Stomach (tissue), 9 donors: ENCODE results near the gene PARD3. TPM values are rescaled to one million over a fixed set of nuclear protein-coding genes. Genes with fewer than 3 reads are reported as not detected.

Source experiments
- DNase-seq, 2 donors: peaks; one replicate each; pipeline versions ENCODE4 v3.0.0 to v3.0.0-alpha.2; 2013 to 2019
- H3K27ac ChIP-seq, 5 donors: fragments of 200-600 bp in 4 of 5; sonication (generic) in 4 of 5; one replicate each; pipeline ENCODE4 v1.5.1; 2013 to 2019; ENCODE audit warnings: mild to moderate bottlenecking in 1 of 5, moderate library complexity in 1 of 5
- H3K27me3 ChIP-seq, 3 donors: fragments of 200-600 bp; sonication (generic); one replicate each; pipeline ENCODE4 v1.5.1; 2017 to 2019; ENCODE audit warnings: mixed run types in 1 of 3
- H3K36me3 ChIP-seq, 4 donors: fragments of 200-600 bp; sonication (generic); 1 replicate in 3 of 4; 2 replicates in 1 of 4; pipeline ENCODE4 v1.5.1; 2016 to 2019
- H3K4me1 ChIP-seq, 4 donors: fragments of 200-600 bp; sonication (generic); one replicate each; pipeline ENCODE4 v1.5.1; 2016 to 2019
- H3K4me3 ChIP-seq, 4 donors: fragments of 200-600 bp; sonication (generic) in 3 of 4; one replicate each; pipeline ENCODE4 v1.5.1; 2016 to 2019; ENCODE audit warnings: mild to moderate bottlenecking in 1 of 4
- H3K9me3 ChIP-seq, 4 donors: fragments of 200-600 bp; sonication (generic); one replicate each; pipeline ENCODE4 v1.5.1; 2016 to 2019
- EP300 ChIP-seq: sonication (generic); formaldehyde crosslinking; IDR thresholded peaks from one replicate; pipeline ENCODE4 v1.6.1; 2017; ENCODE audit warnings: antibody characterized with exemption
- POLR2A ChIP-seq, 4 donors: fragments of 450-650 bp; IDR thresholded peaks; one replicate each; pipeline ENCODE4 v1.6.1; 2016; ENCODE audit warnings: antibody characterized with exemption in 4 of 4, control low read depth in 2 of 4, mild to moderate bottlenecking in 1 of 4, moderate library complexity in 1 of 4
- POLR2AphosphoS5 ChIP-seq, 3 donors: sonication (generic); formaldehyde crosslinking; IDR thresholded peaks; one replicate each; pipeline ENCODE4 v1.6.1; 2016; ENCODE audit warnings: antibody characterized with exemption in 3 of 3
- WGBS, 5 donors: extraction: QIAGEN DNeasy Blood & Tissue Kit in 3 of 5; methylation state at CpG; one replicate each; pipeline versions ENCODE4 v1.1.5 to v1.1.7; 2013 to 2018; 5-methylcytosine and 5-hydroxymethylcytosine counted together
- intact Hi-C: fragments of 100-400 bp; cut with DNase I; formaldehyde crosslinking; loops from one replicate; pipeline ENCODE4 v1.15.1; 2023; ENCODE audit warnings: low total_unique reads
- polyA plus RNA-seq, 3 donors: library from polyadenylated mRNA; stranded (reverse); fragments of 200-250 nt; gene quantifications; one replicate each; pipeline ENCODE4 v1.2.3, GENCODE V29; 2013
- total RNA-seq, 5 donors: library from RNA; depleted of rRNA; stranded (reverse); fragments of >200 nt; gene quantifications; one replicate each; pipeline versions ENCODE4 v1.1.0 to v1.2.3, GENCODE V29; 2014 to 2016
- TF ChIP-seq, protein P1 (sequence below), 7 experiments: fragments of 450-650 bp in 4 of 7; fragments of 200-600 bp in 3 of 7; sonication (generic) in 3 of 7; IDR thresholded peaks; one replicate each; pipeline ENCODE4 v1.5.1; 2016 to 2019; ENCODE audit warnings: antibody characterized with exemption in 7 of 7, control low read depth in 2 of 7, mild to moderate bottlenecking in 1 of 7
- donor health status: healthy with polysubstance abuse.
- donor health status: Bipolar disorder and iron deficiency.
- donor health status: healthy.

Gene PARD3
- total and polyA plus RNA-seq, 8 donors: 13.7 to 118 (median 31.8) TPM

DNA sequence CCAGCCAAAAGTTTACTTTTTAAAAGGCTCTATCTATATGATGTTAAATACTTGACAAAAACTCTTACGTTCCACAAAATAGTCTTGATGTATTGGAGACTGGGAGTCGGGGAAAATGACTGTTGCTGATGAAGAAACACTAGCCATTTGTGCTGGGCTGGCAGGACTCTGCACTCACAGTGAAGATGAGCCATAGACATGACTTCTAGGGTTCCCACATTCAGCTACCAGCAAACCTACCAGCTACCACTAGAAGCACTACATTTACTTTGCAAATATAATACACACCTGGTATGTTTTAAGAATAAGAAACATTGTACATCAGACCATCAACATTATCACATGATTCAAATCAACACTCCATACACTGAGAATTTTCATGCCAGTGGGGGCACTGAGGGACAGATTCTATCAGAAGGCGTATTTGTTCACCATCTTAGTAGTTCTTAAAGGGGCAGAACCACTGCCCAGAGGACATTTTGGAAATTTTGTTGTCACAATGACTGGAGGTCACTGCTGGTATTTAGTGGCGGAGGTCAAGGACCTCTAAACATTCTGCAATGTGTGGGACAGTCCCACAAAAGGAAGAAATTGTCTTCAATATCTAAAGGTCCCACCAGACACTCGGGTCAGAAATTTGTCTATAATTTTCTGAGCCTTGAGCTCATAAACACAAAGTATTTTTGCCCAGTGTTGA is 52.3 kb downstream of the PARD3 start:
- TF ChIP-seq EP300: no peak
- TF ChIP-seq, protein P1, sequence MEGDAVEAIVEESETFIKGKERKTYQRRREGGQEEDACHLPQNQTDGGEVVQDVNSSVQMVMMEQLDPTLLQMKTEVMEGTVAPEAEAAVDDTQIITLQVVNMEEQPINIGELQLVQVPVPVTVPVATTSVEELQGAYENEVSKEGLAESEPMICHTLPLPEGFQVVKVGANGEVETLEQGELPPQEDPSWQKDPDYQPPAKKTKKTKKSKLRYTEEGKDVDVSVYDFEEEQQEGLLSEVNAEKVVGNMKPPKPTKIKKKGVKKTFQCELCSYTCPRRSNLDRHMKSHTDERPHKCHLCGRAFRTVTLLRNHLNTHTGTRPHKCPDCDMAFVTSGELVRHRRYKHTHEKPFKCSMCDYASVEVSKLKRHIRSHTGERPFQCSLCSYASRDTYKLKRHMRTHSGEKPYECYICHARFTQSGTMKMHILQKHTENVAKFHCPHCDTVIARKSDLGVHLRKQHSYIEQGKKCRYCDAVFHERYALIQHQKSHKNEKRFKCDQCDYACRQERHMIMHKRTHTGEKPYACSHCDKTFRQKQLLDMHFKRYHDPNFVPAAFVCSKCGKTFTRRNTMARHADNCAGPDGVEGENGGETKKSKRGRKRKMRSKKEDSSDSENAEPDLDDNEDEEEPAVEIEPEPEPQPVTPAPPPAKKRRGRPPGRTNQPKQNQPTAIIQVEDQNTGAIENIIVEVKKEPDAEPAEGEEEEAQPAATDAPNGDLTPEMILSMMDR (IDR thresholded peaks at IDR 0.05): no peak
- TF ChIP-seq POLR2AphosphoS5 (IDR thresholded peaks at IDR 0.05): no peak
- no peak for TF ChIP-seq POLR2A (IDR thresholded peaks at IDR 0.05)
- no peak overlapping the region for H3K4me3 ChIP-seq
- no peak for DNase-seq
- no peaks in the 10 kb centered on the region for H3K27me3 ChIP-seq
- peaks cover 7 to 68% (median 42%) of the 10 kb centered on the region in 4 donors for H3K4me1 ChIP-seq
- no peaks in the 10 kb centered on the region for H3K9me3 ChIP-seq
- WGBS, 5 donors: 68 to 88% (median 80%) methylated on average over 5 of the region's 5 CpGs
- H3K27ac ChIP-seq: no peak overlapping the region
- no peaks in the 10 kb centered on the region for H3K36me3 ChIP-seq
- intact Hi-C loops: no loop called here

GRCh38 chr10:34762156-34762555 is 52.9 kb downstream of the PARD3 start:
- 91 to 96% (median 94%) methylated on average over 3 of the region's 3 CpGs for WGBS, 5 donors
- no peak overlapping the region for H3K4me3 ChIP-seq
- H3K36me3 ChIP-seq: no peaks in the 10 kb centered on the region
- TF ChIP-seq, protein P1 (IDR thresholded peaks at IDR 0.05): no peak
- TF ChIP-seq POLR2AphosphoS5 (IDR thresholded peaks at IDR 0.05): no peak
- no peak for TF ChIP-seq POLR2A (IDR thresholded peaks at IDR 0.05)
- no peak for TF ChIP-seq EP300
- H3K4me1 ChIP-seq: peaks cover 7 to 71% (median 44%) of the 10 kb centered on the region in 4 donors
- no peaks in the 10 kb centered on the region for H3K9me3 ChIP-seq
- no peak overlapping the region for H3K27ac ChIP-seq
- intact Hi-C loops: no loop called here
- H3K27me3 ChIP-seq: no peaks in the 10 kb centered on the region
- no peak for DNase-seq

- intact Hi-C loops: no loop called here
- Histone ChIP-seq H3K9me3 (no peaks in the 10 kb centered on the region), H3K27me3 (no peaks in the 10 kb centered on the region), H3K4me1 (peaks cover 7 to 67% (median 43%) of the 10 kb centered on the region in 4 donors), H3K27ac (no peak overlapping the region), H3K4me3 (no peak overlapping the region), H3K36me3 (no peaks in the 10 kb centered on the region)
- no peak for DNase-seq
- no peak for TF ChIP-seq EP300
- TF ChIP-seq, protein P1 (IDR thresholded peaks at IDR 0.05): no peak
- no peak for TF ChIP-seq POLR2A (IDR thresholded peaks at IDR 0.05)
- TF ChIP-seq POLR2AphosphoS5 (IDR thresholded peaks at IDR 0.05): no peak
- 72 to 80% (median 74%) methylated on average over 1 of the region's 1 CpG for WGBS, 5 donors
These were observed 53.6 kb downstream of the PARD3 start for GRCh38 chr10:34761453-34761852.

DNA sequence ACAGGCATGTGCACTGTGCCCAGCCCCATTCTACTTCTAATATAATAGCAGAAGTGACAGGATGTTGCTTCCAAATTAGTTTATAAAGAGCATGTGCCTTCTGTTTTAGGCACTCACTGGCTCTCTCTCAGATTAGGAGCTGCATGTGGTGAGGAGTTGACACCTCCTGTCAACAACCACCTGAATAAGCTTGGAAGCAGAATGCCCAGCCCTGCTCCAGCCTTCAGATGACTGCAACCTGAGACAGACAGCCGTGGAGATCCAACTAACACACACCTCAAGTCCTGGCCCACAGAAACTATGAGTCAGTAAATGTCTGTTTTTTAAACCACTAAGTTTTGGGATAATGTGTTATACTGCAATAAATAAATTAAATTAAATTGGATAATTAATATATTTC is 54.5 kb downstream of the PARD3 start:
- TF ChIP-seq POLR2AphosphoS5 (IDR thresholded peaks at IDR 0.05) (no peak), EP300 (no peak), POLR2A (IDR thresholded peaks at IDR 0.05) (no peak)
- TF ChIP-seq, protein P1 (IDR thresholded peaks at IDR 0.05): no peak
- Histone ChIP-seq H3K9me3 (no peaks in the 10 kb centered on the region), H3K4me3 (no peak overlapping the region), H3K27ac (no peak overlapping the region), H3K36me3 (no peaks in the 10 kb centered on the region), H3K27me3 (no peaks in the 10 kb centered on the region), H3K4me1 (peaks cover 7 to 60% (median 39%) of the 10 kb centered on the region in 4 donors)
- intact Hi-C loops: no loop called here
- 53 to 86% (median 69%) methylated on average over 1 of the region's 1 CpG for WGBS, 5 donors
- no peak for DNase-seq
